Measurements from ENCODE around the gene RNF126.

- no peak for TF ChIP-seq EZH2 (IDR thresholded peaks at IDR 0.05; ENCODE audit: borderline replicate concordance)
- no peak for TF ChIP-seq EZH2phosphoT487 (IDR thresholded peaks at IDR 0.05; ENCODE audit: low read depth, severe bottlenecking, unreplicated experiment)
- TF ChIP-seq CTCF (IDR thresholded peaks at IDR 0.05; ENCODE audit: poor library complexity): no peak
Observed at GRCh38 chr19:678791-679388, 15.9 kb upstream of the RNF126 start.

Data from hepatocyte (in vitro differentiated cells).